ENCODE results near the gene TBC1D25. TPM values are rescaled to one million over a fixed set of nuclear protein-coding genes. Genes with fewer than 3 reads are reported as not detected.

The TBC1D25 gene
- polyA plus RNA-seq, 1 donor from 2014 or later = 22.8 TPM

DNA sequence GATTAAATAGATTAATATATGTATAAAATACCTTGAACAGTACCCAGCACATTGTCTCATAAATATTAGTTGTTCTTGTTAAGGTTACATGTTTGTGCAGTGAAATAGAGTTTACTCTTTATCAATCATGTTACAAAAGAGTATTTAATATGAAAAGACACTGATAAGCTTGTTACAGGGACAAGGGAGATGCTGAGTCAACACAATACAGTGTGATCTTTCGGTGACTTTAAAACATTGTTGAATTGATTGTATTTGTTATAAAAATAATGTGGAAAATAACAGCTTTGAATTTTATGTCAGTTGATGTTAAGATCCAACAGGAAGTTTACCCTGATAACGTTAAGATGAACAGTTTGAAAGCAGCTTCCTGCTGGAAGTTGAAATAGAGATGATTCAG is 56.4 kb downstream of the TBC1D25 start:
- Mint-ChIP-seq H3K36me3 (no peaks in the 10 kb centered on the region), H3K27ac (no peak overlapping the region), H3K27me3 (peaks cover 3% of the 10 kb centered on the region), H3K9me3 (no peaks in the 10 kb centered on the region), H3K4me3 (peak overlapping the region in 1 of 4 donors; percentile 7), H3K4me1 (peaks cover 5 to 13% (median 7%) of the 10 kb centered on the region in 3 donors)

DNA sequence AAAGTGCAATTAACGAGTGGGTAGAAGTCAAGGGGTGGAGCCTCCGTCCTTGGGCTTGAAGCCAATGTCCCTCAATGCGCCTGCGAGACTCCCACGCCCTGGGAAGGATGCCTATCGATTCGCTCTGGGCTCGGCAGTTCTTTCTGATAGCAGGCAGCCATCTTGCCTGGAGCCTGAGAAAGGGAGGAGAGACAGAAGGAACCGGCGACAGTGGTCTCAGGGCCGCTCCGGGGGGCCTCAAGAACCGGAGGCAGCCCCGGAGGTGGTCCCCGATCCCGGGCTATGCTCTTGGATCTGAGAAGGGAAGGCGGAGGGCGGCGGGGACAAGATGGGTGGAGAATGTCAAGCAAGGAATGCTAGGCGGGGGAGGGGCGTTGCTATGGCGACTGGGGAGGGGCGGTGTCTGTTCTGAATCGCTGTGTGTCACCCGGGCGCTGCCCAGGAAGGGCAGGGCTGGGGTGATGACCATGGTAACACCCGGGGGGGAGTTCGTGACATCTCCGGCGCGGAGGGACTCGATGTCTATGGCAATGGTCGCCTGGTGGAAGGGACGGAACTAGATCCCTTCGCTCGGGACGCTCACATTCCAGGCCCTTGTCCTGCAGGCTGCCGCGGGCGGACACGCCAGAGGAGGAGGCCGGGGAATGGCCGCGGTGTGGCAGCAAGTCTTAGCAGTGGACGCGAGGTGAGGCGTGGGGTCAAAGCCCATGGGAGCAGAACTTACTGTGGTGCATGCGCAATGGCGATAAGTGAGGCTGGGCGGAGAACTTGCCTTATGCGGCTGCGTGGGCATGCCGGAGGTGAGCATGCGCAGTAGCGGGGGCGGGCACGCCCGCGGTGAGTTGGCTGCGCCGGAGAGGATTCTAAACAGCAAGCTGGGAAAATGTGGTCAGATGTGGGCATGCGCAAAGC is 58.1 kb downstream of the TBC1D25 start, which contains the start of gene WDR13:
Gene WDR13, plus strand, starts transcription at position 140 of the 912 bp plus-strand sequence. Its CDS starts 505 bp downstream, at position 645.
- H3K4me3 Mint-ChIP-seq = peak within 1 kb of the TSS; percentile 95 to 99 (median 97)
- peaks cover 5 to 13% (median 7%) of the 10 kb centered on the region in 3 donors for H3K4me1 Mint-ChIP-seq
- H3K9me3 Mint-ChIP-seq = no peaks in the 10 kb centered on the region
- H3K36me3 Mint-ChIP-seq = no peaks in the 10 kb centered on the region
- no peaks in the 10 kb centered on the region for H3K27me3 Mint-ChIP-seq
- peak within 1 kb of the TSS; percentile 98 to 100 (median 99) for H3K27ac Mint-ChIP-seq

DNA sequence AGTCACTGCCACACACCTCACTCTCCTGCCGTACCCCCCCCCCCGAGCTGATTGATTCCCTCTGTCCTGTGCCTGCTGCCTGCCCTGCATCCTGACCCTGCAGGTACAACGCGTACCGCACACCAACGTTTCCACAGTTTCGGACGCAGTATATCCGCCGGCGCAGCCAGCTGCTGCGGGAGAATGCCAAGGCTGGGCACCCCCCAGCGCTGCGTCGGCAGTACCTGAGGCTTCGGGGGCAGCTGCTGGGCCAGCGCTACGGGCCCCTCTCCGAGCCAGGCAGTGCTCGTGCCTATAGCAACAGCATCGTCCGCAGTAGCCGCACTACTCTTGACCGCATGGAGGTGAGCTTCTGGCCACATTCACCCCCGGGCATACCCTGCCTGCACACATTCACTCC is 59.1 kb downstream of the TBC1D25 start:
- H3K36me3 Mint-ChIP-seq = no peaks in the 10 kb centered on the region
- H3K27me3 Mint-ChIP-seq = no peaks in the 10 kb centered on the region
- no peaks in the 10 kb centered on the region for H3K9me3 Mint-ChIP-seq
- peak overlapping the region; percentile 16 to 99 (median 98) for H3K27ac Mint-ChIP-seq
- H3K4me3 Mint-ChIP-seq = peak overlapping the region in 3 of 4 donors; percentile 70 to 97 (median 72)
- H3K4me1 Mint-ChIP-seq = peaks cover 5 to 13% (median 7%) of the 10 kb centered on the region in 3 donors

DNA sequence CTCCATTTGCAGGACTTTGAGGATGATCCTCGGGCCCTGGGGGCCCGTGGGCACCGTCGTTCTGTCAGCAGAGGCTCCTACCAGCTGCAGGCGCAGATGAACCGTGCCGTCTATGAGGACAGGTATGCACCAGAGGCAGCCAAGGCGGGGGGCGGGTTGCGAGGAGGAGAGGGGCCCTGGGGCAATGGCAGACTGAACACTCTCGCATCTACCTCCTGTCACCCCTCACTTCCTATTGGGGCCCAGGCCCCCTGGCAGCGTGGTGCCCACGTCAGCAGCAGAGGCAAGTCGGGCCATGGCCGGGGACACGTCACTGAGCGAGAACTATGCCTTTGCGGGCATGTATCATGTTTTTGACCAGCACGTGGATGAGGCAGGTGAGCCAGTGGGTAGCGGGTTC is 59.8 kb downstream of the TBC1D25 start:
- Mint-ChIP-seq H3K4me1 (peaks cover 5 to 13% (median 7%) of the 10 kb centered on the region in 3 donors), H3K9me3 (no peaks in the 10 kb centered on the region), H3K36me3 (peaks cover 1% of the 10 kb centered on the region), H3K4me3 (peak overlapping the region in 1 of 4 donors; percentile 70), H3K27me3 (no peaks in the 10 kb centered on the region), H3K27ac (peak overlapping the region in 1 of 3 donors; percentile 98)

DNA sequence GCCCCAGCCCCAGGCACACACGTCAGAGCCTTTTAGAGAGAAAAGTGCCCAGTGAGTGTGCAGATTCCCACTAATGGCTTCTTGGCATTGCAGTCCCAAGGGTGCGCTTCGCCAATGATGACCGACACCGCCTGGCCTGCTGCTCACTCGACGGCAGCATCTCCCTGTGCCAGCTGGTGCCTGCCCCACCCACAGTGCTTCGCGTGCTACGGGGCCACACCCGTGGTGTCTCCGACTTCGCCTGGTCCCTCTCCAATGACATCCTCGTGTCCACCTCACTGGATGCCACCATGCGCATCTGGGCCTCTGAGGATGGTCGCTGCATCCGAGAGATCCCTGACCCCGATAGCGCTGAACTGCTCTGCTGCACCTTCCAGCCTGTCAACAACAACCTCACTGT is 60.7 kb downstream of the TBC1D25 start:
- Mint-ChIP-seq H3K27ac (no peak overlapping the region), H3K4me1 (peaks cover 5 to 13% (median 7%) of the 10 kb centered on the region in 3 donors), H3K4me3 (no peak overlapping the region)

DNA sequence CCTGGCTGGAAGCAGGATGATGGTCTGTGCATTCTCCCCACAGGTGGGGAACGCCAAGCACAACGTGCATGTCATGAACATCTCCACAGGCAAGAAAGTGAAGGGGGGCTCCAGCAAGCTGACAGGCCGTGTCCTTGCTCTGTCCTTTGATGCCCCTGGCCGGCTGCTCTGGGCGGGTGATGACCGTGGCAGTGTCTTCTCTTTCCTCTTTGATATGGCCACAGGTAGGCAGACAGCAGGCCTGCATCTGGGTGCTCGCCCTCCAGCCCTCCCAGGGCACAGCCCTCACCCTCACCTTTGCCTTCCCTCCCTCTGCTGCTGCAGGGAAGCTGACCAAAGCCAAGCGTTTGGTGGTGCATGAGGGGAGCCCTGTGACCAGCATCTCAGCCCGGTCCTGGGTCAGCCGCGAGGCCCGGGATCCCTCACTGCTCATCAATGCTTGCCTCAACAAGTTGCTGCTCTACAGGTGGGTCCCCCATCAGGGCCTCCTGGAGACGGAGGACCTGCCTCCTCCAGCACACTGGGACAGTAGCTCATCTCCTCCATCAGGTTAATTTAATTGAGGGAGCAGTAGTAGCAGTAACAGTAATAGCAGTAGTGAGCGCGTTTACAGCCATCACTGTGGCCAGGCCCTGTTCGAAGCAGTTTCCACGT is 62.4 kb downstream of the TBC1D25 start:
- Mint-ChIP-seq H3K27ac (peak overlapping the region in 1 of 3 donors; percentile 74), H3K9me3 (no peaks in the 10 kb centered on the region), H3K4me3 (no peak overlapping the region), H3K36me3 (peaks cover 5% of the 10 kb centered on the region), H3K27me3 (no peaks in the 10 kb centered on the region), H3K4me1 (peaks cover 5 to 13% (median 7%) of the 10 kb centered on the region in 3 donors)

More for the DNA sequence above, 60.7 kb downstream of the TBC1D25 start:
- Mint-ChIP-seq H3K9me3 (no peaks in the 10 kb centered on the region), H3K27me3 (no peaks in the 10 kb centered on the region), H3K36me3 (peaks cover 5% of the 10 kb centered on the region)

DNA sequence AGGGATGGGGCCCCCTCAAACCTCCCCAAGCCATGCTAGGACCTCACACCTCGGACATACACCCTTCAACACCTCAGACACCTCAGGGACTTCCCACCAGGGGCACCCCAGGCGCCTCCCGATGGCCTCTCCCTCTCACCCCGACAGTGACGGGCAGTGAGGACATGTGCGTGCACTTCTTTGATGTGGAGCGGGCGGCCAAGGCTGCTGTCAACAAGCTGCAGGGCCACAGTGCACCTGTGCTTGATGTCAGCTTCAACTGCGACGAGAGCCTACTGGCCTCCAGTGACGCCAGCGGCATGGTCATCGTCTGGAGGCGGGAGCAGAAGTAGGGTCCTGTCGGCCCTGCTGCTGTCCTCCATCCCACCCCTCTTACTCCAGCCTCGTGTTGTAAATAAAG is 65.2 kb downstream of the TBC1D25 start:
- Mint-ChIP-seq H3K4me1 (no peaks in the 10 kb centered on the region), H3K27me3 (no peaks in the 10 kb centered on the region), H3K4me3 (peak overlapping the region in 1 of 4 donors; percentile 55), H3K27ac (peak overlapping the region in 1 of 3 donors; percentile 62), H3K36me3 (peaks cover 5% of the 10 kb centered on the region), H3K9me3 (no peaks in the 10 kb centered on the region)

DNA sequence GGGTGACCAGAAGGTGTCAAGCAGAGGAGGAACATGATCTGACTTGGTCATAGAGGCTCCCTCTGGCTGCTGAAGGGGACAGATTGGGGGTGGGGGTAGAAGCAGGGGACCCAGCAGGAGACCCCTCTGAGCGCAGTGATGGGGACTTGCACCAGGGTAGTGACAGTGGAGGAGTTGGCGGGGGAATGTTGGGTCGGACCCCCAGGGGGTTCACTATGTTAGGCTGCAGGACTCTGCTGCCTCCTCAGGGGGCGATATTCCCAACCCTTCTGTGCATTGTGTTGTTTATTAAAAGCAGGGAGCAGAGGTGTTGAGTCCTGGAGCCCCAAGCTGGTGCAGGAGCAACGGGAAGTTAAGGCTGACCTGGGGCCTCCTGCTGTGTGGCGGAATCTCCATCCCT is 66.6 kb downstream of the TBC1D25 start:
- H3K36me3 Mint-ChIP-seq = peaks cover 5% of the 10 kb centered on the region
- no peaks in the 10 kb centered on the region for H3K9me3 Mint-ChIP-seq
- H3K4me3 Mint-ChIP-seq = peak overlapping the region in 1 of 4 donors; percentile 33
- peaks cover 0 to 1% (median 0%) of the 10 kb centered on the region in 3 donors for H3K4me1 Mint-ChIP-seq
- H3K27ac Mint-ChIP-seq = no peak overlapping the region
- no peaks in the 10 kb centered on the region for H3K27me3 Mint-ChIP-seq

DNA sequence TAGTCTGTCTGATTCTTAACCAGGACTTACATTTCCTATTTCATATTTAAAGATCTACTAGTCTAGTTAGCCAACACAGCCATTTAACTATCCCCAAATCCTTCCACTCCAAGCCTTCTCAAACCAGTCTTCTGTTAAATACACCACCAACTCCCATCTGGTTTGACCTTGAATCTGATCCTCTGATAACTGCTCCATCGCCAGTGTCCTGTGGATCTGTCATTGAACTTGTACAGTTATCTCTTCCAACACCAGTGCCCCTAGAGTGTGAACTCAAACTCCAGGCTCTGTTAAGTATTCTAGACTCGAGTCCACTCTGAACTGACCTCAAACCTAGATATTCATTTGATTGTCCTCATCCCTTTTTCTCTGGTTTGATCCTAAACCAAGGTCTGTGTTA is 72.2 kb downstream of the TBC1D25 start:
- H3K36me3 Mint-ChIP-seq = no peaks in the 10 kb centered on the region
- no peaks in the 10 kb centered on the region for H3K27me3 Mint-ChIP-seq
- H3K4me1 Mint-ChIP-seq = peaks cover 0 to 3% (median 0%) of the 10 kb centered on the region in 3 donors
- H3K4me3 Mint-ChIP-seq = no peak overlapping the region
- peak overlapping the region in 1 of 3 donors; percentile 5 for H3K27ac Mint-ChIP-seq
- H3K9me3 Mint-ChIP-seq = no peaks in the 10 kb centered on the region

Other genes with a start within 250 kb of the TBC1D25 start
- gene SSX3, start 183.0 kb upstream of the TBC1D25 start, polyA plus RNA-seq = not detected
- gene SSX4, start 156.2 kb upstream of the TBC1D25 start, polyA plus RNA-seq = not detected
- gene SSX4B, start 127.8 kb upstream of the TBC1D25 start, polyA plus RNA-seq = not detected
- 9.3 TPM for gene SLC38A5, start 69.5 kb upstream of the TBC1D25 start, polyA plus RNA-seq
- gene FTSJ1, start 63.5 kb upstream of the TBC1D25 start, polyA plus RNA-seq = 53.8 TPM
- 11.9 TPM for gene PORCN, start 30.7 kb upstream of the TBC1D25 start, polyA plus RNA-seq
- gene EBP, start 17.9 kb upstream of the TBC1D25 start, polyA plus RNA-seq = 61.2 TPM
- 278 TPM for gene RBM3, start 34.8 kb downstream of the TBC1D25 start, polyA plus RNA-seq
- 53.2 TPM for gene WDR13, start 57.8 kb downstream of the TBC1D25 start, polyA plus RNA-seq
- 26.5 TPM for gene WAS, start 144.1 kb downstream of the TBC1D25 start, polyA plus RNA-seq
- 8.6 TPM for gene SUV39H1, start 157.0 kb downstream of the TBC1D25 start, polyA plus RNA-seq
- not detected for gene GLOD5, start 222.0 kb downstream of the TBC1D25 start, polyA plus RNA-seq
- gene GATA1, start 246.9 kb downstream of the TBC1D25 start, polyA plus RNA-seq = not detected

Measured in IgD-negative memory B cell (primary cell).